Measurements from ENCODE around the gene PIGP.

DNA sequence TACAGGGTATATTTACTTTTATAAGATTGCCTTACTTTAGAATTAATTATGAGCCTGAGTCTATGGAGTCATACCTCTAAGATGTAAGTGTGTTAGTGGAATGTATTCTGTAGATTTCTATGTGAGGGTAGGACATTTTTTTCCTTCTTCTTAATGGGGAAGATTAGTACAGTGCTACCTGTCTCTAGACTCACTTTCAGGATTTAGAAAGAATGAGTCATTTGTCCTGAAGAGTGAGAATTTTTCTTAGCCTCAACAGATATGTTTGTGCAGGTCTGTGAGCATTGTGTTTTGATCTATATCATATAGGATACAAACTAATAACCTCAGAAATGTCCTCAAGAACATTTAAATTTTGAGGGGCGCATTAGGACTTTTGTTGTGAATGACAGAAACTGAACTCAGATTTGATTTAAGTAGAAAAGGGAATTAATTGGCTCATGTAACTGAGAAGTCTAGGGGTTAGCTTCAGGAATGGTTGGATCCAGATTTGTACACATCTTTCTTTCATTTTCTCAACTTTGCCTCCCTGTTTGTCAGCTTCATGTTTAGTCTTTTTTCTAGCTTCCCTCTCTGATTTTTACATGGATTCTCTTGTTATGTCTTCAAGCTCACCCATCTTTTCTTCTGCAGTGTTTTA, 45.4 kb upstream of the PIGP start:
- TF ChIP-seq CTCF (IDR thresholded peaks at IDR 0.05 in 8 of 11, conservative IDR thresholded peaks at IDR 0.05 in 3 of 11), result no peak
- no peak for TF ChIP-seq POLR2AphosphoS5 (IDR thresholded peaks at IDR 0.05)
- no peak for TF ChIP-seq POLR2A (IDR thresholded peaks at IDR 0.05)

All from spleen (tissue), 7 donors.